HG03520 (cell line): ENCODE results near the gene CEBPA.
"Not testable (repeated sequence)": the region's sequence is repeated elsewhere in the genome, so short reads cannot be mapped to it uniquely, and the experiment has no call there.

Experiments used
- ATAC-seq: cut with Tn5 transposase; IDR thresholded peaks from one replicate; pipeline ENCODE4 v1.9.1; 2021; ENCODE audit warnings: mild to moderate bottlenecking, moderate library complexity; ENCODE audit not compliant: unreplicated experiment

The CEBPA gene

DNA sequence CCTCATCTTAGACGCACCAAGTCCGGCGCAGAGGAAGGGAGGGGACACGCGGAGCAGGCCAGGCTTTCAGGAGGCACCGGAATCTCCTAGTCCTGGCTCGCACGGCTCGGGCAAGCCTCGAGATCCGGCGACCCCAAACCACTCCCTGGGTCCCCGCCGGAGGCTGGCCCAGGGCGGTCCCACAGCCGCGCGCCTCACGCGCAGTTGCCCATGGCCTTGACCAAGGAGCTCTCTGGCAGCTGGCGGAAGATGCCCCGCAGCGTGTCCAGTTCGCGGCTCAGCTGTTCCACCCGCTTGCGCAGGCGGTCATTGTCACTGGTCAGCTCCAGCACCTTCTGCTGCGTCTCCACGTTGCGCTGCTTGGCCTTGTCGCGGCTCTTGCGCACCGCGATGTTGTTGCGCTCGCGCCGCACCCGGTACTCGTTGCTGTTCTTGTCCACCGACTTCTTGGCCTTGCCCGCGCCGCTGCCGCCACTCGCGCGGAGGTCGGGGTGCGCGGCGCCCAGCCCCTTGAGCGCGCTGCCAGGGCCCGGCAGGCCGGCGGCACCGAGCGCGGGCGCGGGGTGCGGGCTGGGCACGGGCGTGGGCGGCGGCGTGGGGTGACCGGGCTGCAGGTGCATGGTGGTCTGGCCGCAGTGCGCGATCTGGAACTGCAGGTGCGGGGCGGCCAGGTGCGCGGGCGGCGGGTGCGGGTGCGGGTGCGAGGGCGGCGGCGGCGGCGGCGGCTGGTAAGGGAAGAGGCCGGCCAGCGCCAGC lies 1.0 kb downstream of the CEBPA start:
- no peak for ATAC-seq

DNA sequence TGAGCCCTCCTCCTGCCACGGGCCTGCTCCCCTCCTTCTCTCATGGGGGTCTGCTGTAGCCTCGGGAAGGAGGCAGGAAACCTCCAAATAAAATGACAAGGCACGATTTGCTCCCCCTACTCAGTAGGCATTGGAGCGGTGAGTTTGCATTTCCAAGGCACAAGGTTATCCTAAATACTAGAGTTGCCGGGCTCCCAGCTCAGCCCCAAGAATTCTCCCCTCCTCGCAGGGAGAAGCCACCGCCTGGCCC lies 1.5 kb downstream of the CEBPA start:
- no peak for ATAC-seq

DNA sequence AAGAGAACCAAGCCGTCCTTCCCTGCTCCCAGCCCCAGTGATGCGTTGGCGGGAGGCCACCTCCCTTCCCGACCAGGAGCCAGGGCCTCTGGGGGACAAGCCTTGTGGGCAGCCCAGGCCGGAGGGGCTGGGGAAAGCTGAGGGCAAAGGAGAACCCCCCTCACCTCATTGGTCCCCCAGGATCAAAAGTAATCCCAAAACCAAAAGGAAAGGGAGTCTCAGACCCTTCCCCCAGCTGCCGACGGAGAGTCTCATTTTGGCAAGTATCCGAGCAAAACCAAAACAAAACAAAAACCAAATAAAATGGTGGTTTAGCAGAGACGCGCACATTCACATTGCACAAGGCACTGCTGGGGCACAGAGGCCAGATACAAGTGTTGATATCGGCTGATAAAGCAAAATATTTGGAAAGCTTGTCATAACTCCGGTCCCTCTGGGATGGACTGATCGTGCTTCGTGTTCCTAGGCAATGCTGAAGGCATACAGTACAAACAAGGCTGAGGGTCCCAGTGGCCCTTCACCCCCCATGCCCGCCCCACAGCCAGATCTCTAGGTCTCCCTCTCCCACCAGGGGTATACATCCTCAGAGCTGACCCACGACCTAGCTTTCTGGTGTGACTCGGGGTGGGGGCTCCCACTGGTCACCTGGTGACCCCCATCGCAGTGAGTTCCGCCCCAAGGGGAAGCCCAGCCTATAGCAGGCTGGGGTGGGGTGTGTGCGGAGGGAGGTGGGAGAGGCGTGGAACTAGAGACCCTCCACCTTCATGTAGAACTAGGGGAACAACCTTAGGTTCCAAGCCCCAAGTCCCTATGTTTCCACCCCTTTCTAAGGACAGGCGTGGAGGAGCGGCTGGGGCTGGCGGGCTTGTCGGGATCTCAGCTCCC lies 2.1 kb downstream of the CEBPA start:
- no peak for ATAC-seq

DNA sequence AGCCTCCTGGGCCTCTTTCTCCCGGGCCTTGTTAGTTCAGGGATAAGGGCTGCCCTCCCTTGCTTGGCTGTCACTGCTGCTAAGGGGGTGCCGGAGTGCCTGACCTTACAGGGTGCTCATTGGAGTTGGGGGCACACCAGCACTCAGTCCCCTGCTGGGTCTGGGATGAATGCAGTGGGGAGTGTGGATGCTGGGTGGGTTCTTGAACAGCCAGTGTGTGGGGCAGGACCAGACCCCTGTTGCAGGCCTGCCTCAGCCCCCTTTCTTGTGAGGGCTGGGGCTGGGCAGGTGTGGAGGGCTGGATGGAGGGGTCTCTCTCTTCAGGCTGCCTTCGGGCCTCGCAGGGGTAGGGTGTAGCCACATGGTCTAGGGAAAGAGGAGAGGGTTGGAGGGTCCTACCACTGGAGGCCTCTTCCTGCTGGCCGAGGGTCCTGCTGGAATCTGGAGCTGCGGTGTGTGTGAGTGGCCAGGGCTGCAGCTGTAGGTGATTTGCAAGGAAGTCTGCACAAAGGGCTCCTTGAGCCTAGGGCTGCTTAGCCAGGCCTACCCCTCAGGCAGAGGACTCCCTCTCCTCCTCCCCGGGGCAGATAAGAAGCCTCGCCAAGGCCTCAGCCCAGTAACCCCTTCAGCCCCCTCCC lies 3.2 kb downstream of the CEBPA start:
- ATAC-seq: no peak

DNA sequence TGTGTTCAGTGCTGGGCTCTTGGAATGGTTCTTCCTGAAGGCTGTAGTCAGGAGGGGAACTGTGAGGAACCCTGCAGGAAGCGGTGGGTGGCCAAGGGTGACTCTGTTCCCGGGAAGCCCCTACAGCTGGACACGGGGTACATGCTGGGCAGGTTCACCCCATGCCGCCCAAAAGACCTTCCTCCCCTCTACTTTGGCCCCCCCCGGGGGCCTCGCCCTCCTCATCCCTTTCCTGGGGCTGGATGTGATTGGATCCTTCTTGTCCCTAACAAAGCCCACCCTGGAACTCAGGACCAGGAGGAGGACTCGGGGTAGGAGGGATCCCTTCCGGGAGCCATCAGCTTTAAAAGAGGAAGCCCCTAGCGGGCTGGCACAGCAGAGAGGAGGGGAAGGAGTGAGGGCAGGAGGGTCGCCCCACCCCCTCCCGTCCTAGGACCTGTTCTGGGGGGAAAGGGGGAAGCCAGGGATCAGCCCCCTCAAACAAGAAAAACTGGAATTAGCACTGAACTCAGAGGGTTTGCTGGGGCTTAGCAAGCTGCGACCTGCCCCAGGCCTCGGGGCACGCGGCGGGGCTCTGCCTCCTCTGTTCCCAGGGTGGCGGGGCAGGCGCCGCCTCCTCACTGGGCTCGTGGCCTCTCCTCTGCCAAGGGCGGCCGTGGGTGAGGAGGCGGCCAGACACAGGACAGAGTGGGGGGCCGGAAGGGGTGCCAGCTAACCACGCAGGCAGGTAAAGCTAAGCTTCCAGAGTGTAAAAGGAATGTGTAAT lies 4.0 kb downstream of the CEBPA start:
- no peak for ATAC-seq

DNA sequence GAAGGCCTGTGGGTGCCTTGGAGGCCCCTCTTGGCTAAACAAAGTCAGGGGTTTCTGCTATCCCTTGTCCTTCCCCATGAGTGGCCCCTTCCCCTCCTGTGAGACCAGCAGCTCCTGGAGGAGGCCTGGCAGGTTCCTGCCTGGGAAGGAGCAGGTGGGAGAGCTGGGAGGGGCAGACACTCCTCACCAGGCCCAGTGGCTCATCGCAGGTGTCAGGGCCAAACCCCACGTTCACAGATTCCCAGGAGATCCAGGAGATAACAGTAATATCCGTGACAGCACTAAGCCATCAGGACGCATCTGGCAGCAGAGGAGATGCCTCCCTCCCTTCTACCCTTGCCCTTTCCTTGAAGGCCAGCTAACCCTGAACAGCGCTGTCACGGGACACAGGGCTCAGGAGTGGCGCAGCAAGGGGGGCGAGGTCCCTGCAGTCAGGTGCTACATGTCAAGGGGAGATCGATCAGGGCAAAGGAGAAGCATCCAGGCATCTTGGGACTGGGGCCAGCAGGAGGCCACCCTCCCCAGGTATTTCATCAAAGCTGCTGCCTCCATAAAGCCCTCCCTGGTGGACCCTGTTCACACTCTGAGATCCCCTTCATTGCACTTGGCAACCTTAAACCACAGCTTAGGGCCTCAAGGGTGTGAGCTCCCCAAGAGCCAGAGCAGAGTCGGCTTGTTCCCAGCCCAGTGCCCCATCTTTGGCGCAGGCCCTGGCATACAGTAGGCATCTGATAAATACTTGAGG lies 4.8 kb downstream of the CEBPA start:
- no peak for ATAC-seq

DNA sequence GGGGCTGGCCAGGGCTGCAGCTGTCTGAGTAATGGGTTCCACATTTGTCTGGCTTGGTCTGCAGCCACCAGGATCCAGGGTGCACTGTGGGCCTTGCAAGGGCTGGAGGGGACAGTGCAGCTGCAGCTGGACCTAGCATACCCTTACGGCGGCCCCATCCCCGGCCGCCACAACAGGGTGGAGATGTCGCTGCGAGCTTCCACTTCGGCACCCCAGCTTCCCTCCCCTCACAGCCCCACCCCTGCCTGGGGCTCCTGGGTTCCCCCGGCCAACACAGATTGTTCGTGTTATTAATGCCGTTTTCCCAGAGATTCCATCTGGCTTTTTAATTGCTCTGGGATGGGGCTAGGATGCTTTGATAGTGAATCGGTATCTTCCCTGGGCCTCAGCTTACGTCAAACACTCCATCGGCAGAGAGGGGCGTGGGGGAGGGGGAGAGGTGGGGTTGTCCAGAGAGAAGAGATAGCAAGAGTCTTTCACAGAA lies 5.8 kb downstream of the CEBPA start:
- no peak for ATAC-seq

DNA sequence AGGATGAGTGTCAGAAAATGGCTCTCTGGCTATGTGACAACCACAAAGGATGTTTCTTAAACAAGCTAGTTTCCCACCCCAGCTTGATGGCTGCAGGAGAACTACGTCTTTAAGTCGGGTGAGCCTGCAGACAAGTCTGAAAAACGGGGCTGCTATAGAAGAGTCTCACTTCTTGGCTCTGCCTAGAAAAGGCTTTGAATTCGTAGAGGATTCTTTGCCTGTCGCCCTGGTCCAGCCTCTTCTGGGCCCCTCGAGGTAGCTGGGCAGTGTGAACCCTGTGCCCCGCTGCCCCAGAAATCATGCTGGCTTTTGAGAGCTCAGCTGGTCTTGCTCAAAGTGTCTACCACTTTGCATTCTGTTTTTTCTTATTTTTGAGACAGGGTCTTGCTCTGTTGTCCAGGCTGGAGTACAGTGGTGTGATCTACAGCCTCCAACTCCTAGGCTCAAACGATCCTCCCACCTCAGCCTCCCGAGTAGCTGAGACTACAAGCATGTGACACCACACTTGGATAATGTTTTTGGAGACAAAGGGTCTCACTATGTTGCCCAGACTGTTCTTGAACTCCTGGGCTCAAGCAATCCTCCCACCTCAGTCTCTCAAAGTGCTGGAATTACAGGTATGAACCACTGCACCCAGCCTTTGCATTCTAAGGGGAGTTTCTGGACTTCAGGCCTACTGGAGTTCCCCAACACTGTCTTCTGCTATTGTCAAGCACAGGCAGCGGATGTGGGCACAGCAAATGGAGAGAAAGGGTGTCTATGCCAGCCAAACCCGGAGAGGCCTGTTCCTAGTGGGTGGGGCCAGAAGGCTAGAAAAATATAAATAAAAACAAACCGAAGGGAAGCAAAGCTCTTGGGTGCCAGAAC lies 6.5 kb downstream of the CEBPA start:
- ATAC-seq: no peak

DNA sequence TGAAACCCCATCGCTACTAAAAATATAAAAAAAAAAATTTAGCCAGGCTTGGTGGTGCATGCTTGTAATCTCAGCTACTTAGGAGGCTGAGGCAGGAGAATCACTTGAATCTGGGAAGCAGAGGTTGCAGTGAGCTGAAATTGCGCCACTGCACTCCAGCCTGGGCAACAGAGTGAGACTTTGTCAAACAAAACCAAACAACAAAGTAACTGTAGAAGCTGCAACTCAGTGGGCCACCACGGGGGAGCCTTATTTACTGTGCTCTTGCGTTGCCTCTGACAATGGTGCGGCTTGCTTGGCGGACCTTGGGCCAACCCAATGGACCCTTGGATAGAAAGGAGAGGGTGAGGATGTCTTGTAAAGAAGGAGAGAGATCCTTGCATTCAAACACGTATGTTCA lies 7.3 kb downstream of the CEBPA start:
- ATAC-seq: not testable (repeated sequence)

DNA sequence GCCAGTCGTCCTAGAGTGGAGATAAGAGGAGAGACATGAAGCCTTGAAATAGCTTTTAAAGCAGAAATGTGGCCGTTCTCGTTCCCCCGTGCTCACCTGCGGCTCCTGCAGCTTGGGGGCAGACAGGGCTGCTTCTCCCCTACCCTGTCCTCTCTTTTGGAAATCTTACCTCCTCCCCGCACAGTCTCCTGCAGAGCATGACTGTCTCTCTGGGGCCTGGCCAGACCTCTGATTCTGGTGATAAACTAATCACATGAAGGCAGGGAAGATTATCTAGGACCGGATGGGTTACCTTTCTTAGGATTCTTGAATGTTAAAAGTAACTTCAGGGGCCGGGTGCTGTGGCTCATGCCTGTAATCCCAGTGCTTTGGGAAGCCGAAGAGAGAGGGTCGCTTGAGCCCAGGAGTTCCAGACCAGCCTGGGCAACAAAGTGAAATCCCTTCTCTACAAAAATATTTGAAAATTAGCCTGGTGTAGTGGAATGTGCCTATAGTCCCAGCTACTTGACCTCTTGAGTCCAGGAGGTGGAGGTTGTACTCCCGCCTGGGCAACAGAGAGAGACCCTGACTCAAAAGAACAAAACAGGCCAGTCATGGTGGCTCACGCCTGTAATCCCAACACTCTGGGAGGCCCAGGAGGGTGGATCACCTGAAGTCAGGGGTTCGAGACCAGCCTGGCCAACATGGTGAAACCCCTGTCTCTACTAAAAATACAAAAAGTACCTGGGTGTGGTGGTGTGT lies 8.1 kb downstream of the CEBPA start:
- ATAC-seq: no peak

DNA sequence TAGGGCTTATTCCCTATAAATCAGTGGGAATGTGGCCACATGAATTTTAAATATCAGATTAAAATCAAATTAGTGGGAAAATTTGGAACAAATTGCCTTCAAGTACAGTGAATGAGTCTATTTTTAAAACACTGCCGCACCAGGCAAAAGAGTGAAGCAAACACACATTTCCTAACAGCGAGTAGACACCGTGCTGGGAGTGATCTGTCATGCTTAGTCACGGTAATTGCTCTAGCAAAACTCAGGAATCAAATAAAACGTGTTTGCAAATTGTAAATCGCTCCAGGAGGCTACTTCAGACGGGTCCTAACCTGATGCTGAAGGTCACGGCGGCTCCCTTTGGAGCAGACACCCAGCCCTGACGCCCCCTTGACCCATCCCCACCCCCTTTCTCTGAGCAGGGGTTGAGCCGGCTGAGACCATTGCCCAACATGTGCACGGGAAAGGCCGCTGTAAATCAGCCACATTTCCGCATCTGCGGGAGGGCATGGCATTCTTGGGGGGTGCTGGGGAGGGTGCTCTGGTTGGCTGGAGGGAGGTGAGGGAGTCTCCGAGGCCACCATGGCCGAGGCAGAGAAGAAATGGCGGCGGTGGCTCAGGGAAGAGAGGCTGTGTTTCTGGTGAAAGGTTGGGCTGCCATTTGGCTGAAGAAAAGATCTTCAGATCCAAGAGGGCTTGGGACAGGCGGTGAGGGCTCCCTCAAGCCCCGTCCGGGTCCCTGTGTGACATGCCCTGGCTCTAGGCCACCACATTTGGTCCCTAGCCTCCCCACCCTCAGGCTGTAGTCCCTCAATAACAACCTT lies 8.9 kb downstream of the CEBPA start:
- ATAC-seq: no peak

DNA sequence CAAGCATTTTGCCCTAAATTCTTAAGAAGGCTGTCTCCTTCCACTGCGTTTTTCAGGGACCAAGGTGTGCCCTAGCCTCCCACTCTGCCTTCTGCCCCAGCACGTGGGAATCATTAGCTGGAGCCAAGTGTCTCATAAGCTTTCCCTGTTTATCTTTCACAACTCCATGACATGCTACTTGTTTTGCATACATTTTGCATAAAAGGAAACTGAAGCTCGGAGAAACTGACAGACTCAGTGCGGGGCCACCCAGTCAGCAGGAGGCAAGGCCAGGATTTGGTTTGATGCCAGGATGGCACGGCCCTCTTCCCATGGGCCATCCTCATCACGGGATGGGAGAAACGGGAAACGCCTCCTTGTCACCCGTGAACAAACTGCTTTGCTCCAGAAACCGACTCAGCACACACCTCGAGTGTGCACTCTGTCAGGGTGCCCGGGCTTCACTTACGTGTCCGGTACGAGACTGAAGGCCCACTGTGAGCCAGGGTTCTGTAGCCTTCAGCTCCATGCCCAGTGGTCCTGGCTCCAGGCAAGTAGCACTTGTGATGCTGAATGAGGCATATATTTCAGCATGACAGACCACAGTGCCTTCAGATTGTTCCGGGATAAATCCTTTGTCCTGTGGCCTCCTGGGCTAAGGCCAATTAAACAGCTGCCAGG lies 9.6 kb downstream of the CEBPA start:
- no peak for ATAC-seq

DNA sequence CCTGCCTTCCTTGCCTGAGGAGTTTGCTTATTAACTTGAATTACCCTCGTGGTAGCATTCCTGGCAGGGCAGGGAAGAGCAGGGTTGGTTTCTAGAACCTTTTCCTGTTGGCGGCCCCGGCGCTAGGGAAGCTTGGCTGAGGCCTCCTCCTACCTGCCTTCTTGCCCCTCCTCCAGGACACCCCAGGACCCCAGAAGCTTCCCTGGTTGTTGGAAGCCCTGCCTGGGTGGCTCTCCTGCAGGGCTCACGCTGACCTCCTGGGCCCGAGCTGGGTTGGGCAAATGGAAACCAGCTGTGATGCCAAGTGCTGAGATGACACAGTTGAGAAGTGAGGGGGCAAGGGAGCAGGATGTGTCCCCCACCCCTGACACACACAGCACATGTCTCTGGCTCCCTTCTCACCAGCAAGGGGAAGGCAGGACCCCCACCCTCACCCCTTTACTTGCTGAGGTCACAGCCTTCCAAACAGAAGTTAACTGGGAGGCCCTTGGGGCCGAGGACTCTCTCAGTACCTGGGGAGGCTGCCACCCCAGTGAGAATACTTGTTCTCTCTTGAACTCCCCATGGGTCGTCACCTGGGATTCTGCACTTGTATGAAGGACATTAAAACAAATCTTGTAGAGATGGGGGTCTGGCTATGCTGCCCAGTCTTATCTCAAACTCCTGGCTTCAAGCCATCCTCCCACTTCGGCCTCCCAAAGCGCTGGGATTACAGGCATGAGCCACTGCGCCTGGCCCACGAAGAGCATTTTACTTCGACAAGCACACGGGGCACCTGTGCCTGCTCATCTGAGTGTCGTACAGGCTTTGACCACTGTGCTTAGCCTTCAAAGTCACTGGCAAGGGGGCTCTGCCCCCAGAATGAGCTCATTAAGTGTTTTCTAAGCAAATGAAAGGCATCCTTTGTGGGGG lies 10.5 kb downstream of the CEBPA start:
- ATAC-seq: no peak

DNA sequence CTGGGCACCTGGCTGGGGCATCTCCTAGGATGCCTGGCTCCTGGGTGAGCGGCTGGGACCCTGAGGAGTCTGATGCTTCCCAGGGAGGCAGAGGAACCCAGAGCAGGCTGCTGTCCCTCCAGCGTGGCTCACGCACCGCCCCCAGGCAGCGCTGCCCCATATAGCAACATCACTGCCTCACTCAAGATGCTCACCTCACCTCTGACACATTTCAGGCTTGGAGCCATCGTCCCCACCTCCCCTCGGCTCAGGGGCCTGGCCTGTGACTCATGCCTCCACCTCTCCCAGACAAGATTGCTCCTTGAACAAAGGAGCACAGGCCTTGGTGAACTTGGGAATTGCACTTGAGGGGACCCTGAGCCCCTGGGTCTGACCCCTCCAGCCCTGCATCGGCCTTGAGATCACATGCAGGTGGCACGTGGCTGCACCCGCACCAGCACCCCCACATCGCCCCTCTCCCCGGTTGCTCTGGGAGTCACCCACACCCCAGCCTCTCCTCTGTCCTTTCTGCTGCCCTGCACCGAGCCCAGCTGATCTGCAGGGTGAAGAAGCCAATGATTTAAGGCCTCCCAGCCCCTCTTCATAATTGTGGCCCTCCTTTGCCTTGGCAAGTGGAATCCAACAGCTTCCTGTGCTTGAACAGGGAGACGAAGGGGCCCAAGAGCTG lies 11.2 kb downstream of the CEBPA start:
- no peak for ATAC-seq

DNA sequence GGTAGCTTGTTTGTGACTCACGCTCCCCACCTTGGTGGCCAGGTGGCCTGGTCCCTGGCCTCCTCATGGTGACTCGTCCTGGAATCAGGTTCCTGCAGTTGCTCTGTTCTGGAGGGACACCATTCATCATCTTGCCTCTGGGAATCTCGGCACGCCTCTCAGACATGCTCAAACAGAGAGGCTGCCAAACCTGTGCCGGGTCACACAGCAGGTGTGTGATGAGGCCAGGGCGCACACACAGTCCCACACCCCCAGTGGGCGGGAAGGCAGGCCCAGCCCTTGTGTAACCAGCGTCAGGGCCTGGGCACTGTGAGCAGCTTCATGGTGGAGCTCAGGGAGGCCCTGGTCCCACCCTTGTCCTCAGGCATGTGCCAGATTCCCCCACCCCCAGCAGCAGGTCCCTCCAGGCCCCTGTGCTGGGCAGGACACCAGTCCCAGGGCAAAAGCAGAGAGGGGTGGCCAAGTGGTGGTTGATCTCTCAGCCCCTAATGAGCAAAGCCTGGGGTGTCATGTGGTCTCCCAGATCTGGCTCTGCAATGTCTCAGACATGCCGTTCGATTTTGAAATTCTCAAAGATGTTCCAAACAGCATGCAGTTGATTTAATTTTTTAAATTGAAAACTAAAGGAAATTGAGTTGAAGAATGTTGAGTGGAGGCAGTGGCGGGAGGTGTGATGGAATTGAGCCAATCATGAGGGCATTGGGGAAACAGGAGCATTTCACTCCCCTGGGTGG lies 12.1 kb downstream of the CEBPA start:
- no peak for ATAC-seq
